IPS-11a (cell line): Measurements from ENCODE around the gene SHANK1.
"Not testable (repeated sequence)": the region's sequence is repeated elsewhere in the genome, so short reads cannot be mapped to it uniquely, and the experiment has no call there.

ENCODE experiments used
- H3K4me3 ChIP-seq: one replicate; pipeline ENCODE4 v1.5.1; 2013; ENCODE audit warnings: low read depth, low read length, control low read depth

SHANK1 gene

GRCh38 chr19:50640368-50640767, 79.2 kb downstream of the SHANK1 start:
- peak overlapping the region; percentile 48 for H3K4me3 ChIP-seq

- peak within 1 kb of the TSS; percentile 67 for H3K4me3 ChIP-seq
Observed at GRCh38 chr19:50639121-50640112, 80.2 kb downstream of the SHANK1 start, which contains the start of gene SYT3. Gene SYT3, minus strand, starts transcription at chr19:50639881. Its CDS starts 2,470 bp downstream, at chr19:50637411.

- H3K4me3 ChIP-seq = peak overlapping the region; percentile 67
Observed at GRCh38 chr19:50638600-50638999, 81.0 kb downstream of the SHANK1 start.

- H3K4me3 ChIP-seq = no peak overlapping the region
Observed at GRCh38 chr19:50636317-50637085, 83.1 kb downstream of the SHANK1 start.

GRCh38 chr19:50633973-50634372, 85.6 kb downstream of the SHANK1 start:
- no peak overlapping the region for H3K4me3 ChIP-seq

- no peak overlapping the region for H3K4me3 ChIP-seq
Observed at GRCh38 chr19:50633359-50633758, 86.2 kb downstream of the SHANK1 start.

- H3K4me3 ChIP-seq = no peak overlapping the region
Observed at GRCh38 chr19:50632151-50632835, 87.3 kb downstream of the SHANK1 start.

GRCh38 chr19:50629801-50630200, 89.8 kb downstream of the SHANK1 start:
- H3K4me3 ChIP-seq = no peak overlapping the region

GRCh38 chr19:50629194-50629593, 90.4 kb downstream of the SHANK1 start:
- H3K4me3 ChIP-seq = no peak overlapping the region

GRCh38 chr19:50628551-50628950, 91.1 kb downstream of the SHANK1 start:
- no peak overlapping the region for H3K4me3 ChIP-seq

- H3K4me3 ChIP-seq = no peak overlapping the region
Observed at GRCh38 chr19:50628146-50628545, 91.5 kb downstream of the SHANK1 start.

GRCh38 chr19:50626795-50627194, 92.8 kb downstream of the SHANK1 start:
- no peak overlapping the region for H3K4me3 ChIP-seq

GRCh38 chr19:50626011-50626410, 93.6 kb downstream of the SHANK1 start:
- no peak overlapping the region for H3K4me3 ChIP-seq

- H3K4me3 ChIP-seq = no peak overlapping the region
Observed at GRCh38 chr19:50624949-50625600, 94.5 kb downstream of the SHANK1 start.

- not testable (repeated sequence) for H3K4me3 ChIP-seq
Observed at GRCh38 chr19:50620394-50620906, 99.2 kb downstream of the SHANK1 start.

GRCh38 chr19:50619184-50619583, 100.4 kb downstream of the SHANK1 start:
- H3K4me3 ChIP-seq = not testable (repeated sequence)

- not testable (repeated sequence) for H3K4me3 ChIP-seq
Observed at GRCh38 chr19:50618379-50618778, 101.2 kb downstream of the SHANK1 start.

GRCh38 chr19:50612504-50613404, 106.8 kb downstream of the SHANK1 start:
- H3K4me3 ChIP-seq = not testable (repeated sequence)
